Mesothelial cell of epicardium (in vitro differentiated cells): ENCODE results near the gene PPFIA1. TPM values are rescaled to one million over a fixed set of nuclear protein-coding genes. Genes with fewer than 3 reads are reported as not detected.

ENCODE experiments used
- DNase-seq, 2 experiments: peaks; one replicate each; pipeline ENCODE4 v3.0.0; 2021; ENCODE audit warnings: low spot score in 2 of 2; ENCODE audit not compliant: unreplicated experiment in 2 of 2
- H3K27ac Mint-ChIP-seq: 2 replicates; pipeline ENCODE4 v1.8.0; 2021; ENCODE audit warnings: mixed read lengths
- H3K27me3 Mint-ChIP-seq: 2 replicates; pipeline ENCODE4 v1.8.0; 2021; ENCODE audit warnings: low read depth, mixed read lengths
- H3K36me3 Mint-ChIP-seq: 2 replicates; pipeline ENCODE4 v1.8.0; 2021; ENCODE audit warnings: mixed read lengths
- H3K4me1 Mint-ChIP-seq: 2 replicates; pipeline ENCODE4 v1.8.0; 2021; ENCODE audit warnings: mixed read lengths
- H3K4me3 Mint-ChIP-seq: 2 replicates; pipeline ENCODE4 v1.8.0; 2021; ENCODE audit warnings: mild to moderate bottlenecking, moderate library complexity, mixed read lengths
- H3K9me3 Mint-ChIP-seq: 2 replicates; pipeline ENCODE4 v1.8.0; 2021; ENCODE audit warnings: mixed read lengths
- total RNA-seq: library from RNA; stranded (reverse); gene quantifications from 3 replicates; pipeline ENCODE4 v1.2.1, GENCODE V29; 2021
- TF ChIP-seq, protein P1 (sequence below): fragments of 200-600 bp; sonication (generic); IDR thresholded peaks from one replicate; pipeline ENCODE4 v1.5.0; 2021; ENCODE audit warnings: antibody characterized with exemption; ENCODE audit not compliant: unreplicated experiment

Gene PPFIA1
- total RNA-seq, 1 donor from 2014 or later = 59.1 TPM

DNA sequence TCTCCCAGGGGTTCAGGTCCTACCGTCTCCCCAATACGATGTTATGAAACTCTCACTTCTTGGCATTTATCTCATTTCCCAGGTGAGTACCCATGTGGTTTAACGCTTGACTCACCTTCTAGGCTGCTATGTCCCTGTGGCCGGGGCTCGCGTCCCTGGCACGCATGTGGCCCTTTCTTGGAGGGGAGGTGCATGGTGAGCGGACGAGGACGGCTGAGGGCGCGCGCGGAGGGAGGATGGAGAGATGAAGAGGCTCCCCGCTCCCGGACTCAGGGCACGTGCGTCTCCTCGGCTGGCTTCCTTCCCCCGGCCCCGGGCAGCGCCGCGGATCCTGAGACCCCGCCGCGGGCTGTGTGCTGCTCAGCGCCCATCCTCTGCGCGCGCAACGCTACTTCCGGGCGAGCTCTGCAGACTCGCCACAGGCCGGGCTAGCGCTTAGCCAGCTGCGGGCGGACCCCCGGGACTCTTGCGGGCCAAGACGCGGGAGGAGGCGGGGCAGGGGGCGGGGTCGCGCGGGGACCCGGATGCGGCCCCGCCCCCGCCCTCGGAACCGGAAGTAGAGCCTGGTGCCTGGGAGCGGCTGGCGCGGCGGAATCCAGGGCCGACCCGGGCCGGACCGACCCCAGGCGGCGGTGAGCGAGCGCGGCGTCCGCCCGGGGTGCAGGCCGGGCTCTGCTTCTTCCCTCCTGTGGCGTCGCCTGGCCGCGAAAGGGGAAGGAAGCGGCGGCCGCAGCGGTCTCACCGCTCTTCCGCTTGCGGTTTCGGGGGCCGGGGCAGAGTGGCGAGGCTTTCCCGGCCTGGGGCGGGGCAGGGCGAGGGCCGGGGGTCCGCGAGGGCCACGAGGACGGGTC is 127.7 kb downstream of the PPFIA1 start, which contains the start of gene CTTN:
Gene CTTN, plus strand, starts transcription at position 547 of the 851 bp plus-strand sequence. CDS start 8,769 bp downstream, outside the sequence.
- no peaks in the 10 kb centered on the region for H3K36me3 Mint-ChIP-seq
- H3K27me3 Mint-ChIP-seq = no peaks in the 10 kb centered on the region
- H3K4me1 Mint-ChIP-seq = peaks cover 18% of the 10 kb centered on the region
- H3K27ac Mint-ChIP-seq = peak within 1 kb of the TSS; percentile 92
- H3K9me3 Mint-ChIP-seq = no peaks in the 10 kb centered on the region
- peak; percentile 87 to 90 for DNase-seq
- TF ChIP-seq, protein P1, sequence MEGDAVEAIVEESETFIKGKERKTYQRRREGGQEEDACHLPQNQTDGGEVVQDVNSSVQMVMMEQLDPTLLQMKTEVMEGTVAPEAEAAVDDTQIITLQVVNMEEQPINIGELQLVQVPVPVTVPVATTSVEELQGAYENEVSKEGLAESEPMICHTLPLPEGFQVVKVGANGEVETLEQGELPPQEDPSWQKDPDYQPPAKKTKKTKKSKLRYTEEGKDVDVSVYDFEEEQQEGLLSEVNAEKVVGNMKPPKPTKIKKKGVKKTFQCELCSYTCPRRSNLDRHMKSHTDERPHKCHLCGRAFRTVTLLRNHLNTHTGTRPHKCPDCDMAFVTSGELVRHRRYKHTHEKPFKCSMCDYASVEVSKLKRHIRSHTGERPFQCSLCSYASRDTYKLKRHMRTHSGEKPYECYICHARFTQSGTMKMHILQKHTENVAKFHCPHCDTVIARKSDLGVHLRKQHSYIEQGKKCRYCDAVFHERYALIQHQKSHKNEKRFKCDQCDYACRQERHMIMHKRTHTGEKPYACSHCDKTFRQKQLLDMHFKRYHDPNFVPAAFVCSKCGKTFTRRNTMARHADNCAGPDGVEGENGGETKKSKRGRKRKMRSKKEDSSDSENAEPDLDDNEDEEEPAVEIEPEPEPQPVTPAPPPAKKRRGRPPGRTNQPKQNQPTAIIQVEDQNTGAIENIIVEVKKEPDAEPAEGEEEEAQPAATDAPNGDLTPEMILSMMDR = no peak
- peak within 1 kb of the TSS; percentile 88 for H3K4me3 Mint-ChIP-seq

GRCh38 chr11:70398834-70399680 is 128.6 kb downstream of the PPFIA1 start:
- peak in 1 of 2 experiments; percentile 50 for DNase-seq
- H3K4me3 Mint-ChIP-seq = peak overlapping the region; percentile 80

DNA sequence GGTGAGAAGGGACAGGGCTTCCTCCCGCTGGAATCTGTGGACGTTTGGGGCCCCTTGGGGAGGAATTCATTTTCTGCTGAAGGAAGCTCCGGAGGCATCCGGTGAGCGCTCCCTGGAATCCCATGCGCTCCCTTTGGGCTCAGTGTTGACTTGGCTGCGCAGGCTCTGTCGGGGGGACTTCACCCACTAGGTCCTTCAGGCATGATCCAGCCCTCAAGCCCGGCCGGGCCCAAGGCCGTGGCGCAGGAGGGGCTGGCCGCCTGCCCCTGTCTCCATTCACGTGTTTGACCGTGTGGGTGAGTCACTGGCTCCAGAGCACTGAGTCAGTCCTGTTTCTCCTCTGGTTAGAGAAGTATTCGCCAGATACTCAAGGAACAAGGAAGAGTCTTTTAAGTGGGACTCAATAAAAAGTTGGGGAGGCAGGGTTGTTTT is 129.2 kb downstream of the PPFIA1 start:
- Mint-ChIP-seq H3K27me3 (no peaks in the 10 kb centered on the region), H3K36me3 (no peaks in the 10 kb centered on the region), H3K27ac (peak overlapping the region; percentile 91), H3K4me3 (peak overlapping the region; percentile 80), H3K4me1 (peaks cover 23% of the 10 kb centered on the region), H3K9me3 (no peaks in the 10 kb centered on the region)
- DNase-seq = peak in 1 of 2 experiments; percentile 59
- TF ChIP-seq, protein P1 = no peak

More at GRCh38 chr11:70398834-70399680, 128.6 kb downstream of the PPFIA1 start:
- no peaks in the 10 kb centered on the region for H3K36me3 Mint-ChIP-seq
- no peaks in the 10 kb centered on the region for H3K27me3 Mint-ChIP-seq
- peak overlapping the region; percentile 91 for H3K27ac Mint-ChIP-seq
- TF ChIP-seq, protein P1 = no peak
- no peaks in the 10 kb centered on the region for H3K9me3 Mint-ChIP-seq
- peaks cover 21% of the 10 kb centered on the region for H3K4me1 Mint-ChIP-seq

GRCh38 chr11:70400643-70401042 is 130.2 kb downstream of the PPFIA1 start:
- no peaks in the 10 kb centered on the region for H3K9me3 Mint-ChIP-seq
- no peak overlapping the region for H3K4me3 Mint-ChIP-seq
- peaks cover 3% of the 10 kb centered on the region for H3K36me3 Mint-ChIP-seq
- peak overlapping the region; percentile 91 for H3K27ac Mint-ChIP-seq
- peaks cover 26% of the 10 kb centered on the region for H3K4me1 Mint-ChIP-seq
- TF ChIP-seq, protein P1 = no peak
- DNase-seq = no peak
- no peaks in the 10 kb centered on the region for H3K27me3 Mint-ChIP-seq

DNA sequence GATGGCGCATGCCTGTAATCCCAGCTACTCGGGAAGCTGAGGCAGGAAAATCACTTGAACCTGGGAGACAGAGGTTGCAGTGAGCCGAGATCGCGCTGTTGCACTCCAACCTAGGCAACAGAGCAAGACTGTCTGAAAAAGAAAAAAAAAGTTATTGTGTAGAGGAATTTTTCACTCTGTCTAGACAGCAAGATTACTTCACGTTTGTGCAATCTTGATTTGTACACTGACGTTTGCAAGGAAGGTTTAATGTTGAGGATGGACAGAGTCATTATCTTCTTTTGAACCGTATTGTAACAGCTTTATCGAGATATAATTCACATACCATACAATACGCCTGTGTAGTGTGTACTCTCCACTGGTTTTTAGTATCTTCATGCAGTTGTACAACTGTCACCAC is 131.5 kb downstream of the PPFIA1 start:
- peaks cover 26% of the 10 kb centered on the region for H3K4me1 Mint-ChIP-seq
- peak overlapping the region; percentile 15 for H3K27ac Mint-ChIP-seq
- no peaks in the 10 kb centered on the region for H3K27me3 Mint-ChIP-seq
- DNase-seq = no peak
- H3K9me3 Mint-ChIP-seq = no peaks in the 10 kb centered on the region
- no peak overlapping the region for H3K4me3 Mint-ChIP-seq
- H3K36me3 Mint-ChIP-seq = peaks cover 4% of the 10 kb centered on the region
- TF ChIP-seq, protein P1 = no peak
